Ishikawa (cell line): ENCODE data around the gene PSMB8.
A peak's percentile ranks its signal among the peaks of the same experiment; 100 is the strongest.

Source experiments
- CEBPB ChIP-seq: IDR thresholded peaks from 2 replicates; pipeline ENCODE4 v1.6.1; 2012
- CREB1 ChIP-seq: IDR thresholded peaks from 2 replicates; pipeline ENCODE4 v1.6.1; 2012; ENCODE audit warnings: low read depth
- EGR1 ChIP-seq: IDR thresholded peaks from 2 replicates; pipeline ENCODE4 v1.6.1; 2012
- EP300 ChIP-seq: IDR thresholded peaks from 2 replicates; pipeline ENCODE4 v1.6.1; 2012; ENCODE audit warnings: borderline replicate concordance
- FOXM1 ChIP-seq: IDR thresholded peaks from 2 replicates; pipeline ENCODE4 v1.6.1; 2012; ENCODE audit warnings: low read depth, borderline replicate concordance
- MAX ChIP-seq: IDR thresholded peaks from 2 replicates; pipeline ENCODE4 v1.6.1; 2012
- RAD21 ChIP-seq: IDR thresholded peaks from 2 replicates; pipeline ENCODE4 v1.6.1; 2012; ENCODE audit warnings: low read depth
- REST ChIP-seq: IDR thresholded peaks from 2 replicates; pipeline ENCODE4 v1.6.1; 2012; ENCODE audit warnings: low read depth, mild to moderate bottlenecking
- TAF1 ChIP-seq: IDR thresholded peaks from 2 replicates; pipeline ENCODE4 v1.6.1; 2012; ENCODE audit warnings: low read depth, mild to moderate bottlenecking
- TCF12 ChIP-seq: IDR thresholded peaks from 2 replicates; pipeline ENCODE4 v1.6.1; 2012; ENCODE audit warnings: low read depth
- TEAD4 ChIP-seq: IDR thresholded peaks from 2 replicates; pipeline ENCODE4 v1.6.1; 2012
- USF1 ChIP-seq: IDR thresholded peaks from 2 replicates; pipeline ENCODE4 v1.6.1; 2012
- YY1 ChIP-seq: IDR thresholded peaks from 2 replicates; pipeline ENCODE4 v1.6.1; 2012; ENCODE audit warnings: low read depth
- ZBTB7A ChIP-seq: IDR thresholded peaks from 2 replicates; pipeline ENCODE4 v1.6.1; 2012; ENCODE audit warnings: low read depth

- no peak for TF ChIP-seq REST
- TF ChIP-seq YY1, result no peak
- no peak for TF ChIP-seq MAX
- TF ChIP-seq USF1, result no peak
- TF ChIP-seq EP300, result no peak
- TF ChIP-seq TAF1, result no peak
- TF ChIP-seq EGR1, result no peak
- no peak for TF ChIP-seq CEBPB
- TF ChIP-seq TEAD4, result no peak
- peak; percentile 90 for TF ChIP-seq RAD21
- TF ChIP-seq FOXM1, result no peak
- TF ChIP-seq ZBTB7A, result no peak
- TF ChIP-seq TCF12, result no peak
- TF ChIP-seq CREB1, result no peak
Measured at GRCh38 chr6:32868257-32868788, 24.5 kb upstream of the PSMB8 start.
